ENCODE results near the gene CLDN7.
A peak's percentile ranks its signal among the peaks of the same experiment; 100 is the strongest.

CLDN7 gene

DNA sequence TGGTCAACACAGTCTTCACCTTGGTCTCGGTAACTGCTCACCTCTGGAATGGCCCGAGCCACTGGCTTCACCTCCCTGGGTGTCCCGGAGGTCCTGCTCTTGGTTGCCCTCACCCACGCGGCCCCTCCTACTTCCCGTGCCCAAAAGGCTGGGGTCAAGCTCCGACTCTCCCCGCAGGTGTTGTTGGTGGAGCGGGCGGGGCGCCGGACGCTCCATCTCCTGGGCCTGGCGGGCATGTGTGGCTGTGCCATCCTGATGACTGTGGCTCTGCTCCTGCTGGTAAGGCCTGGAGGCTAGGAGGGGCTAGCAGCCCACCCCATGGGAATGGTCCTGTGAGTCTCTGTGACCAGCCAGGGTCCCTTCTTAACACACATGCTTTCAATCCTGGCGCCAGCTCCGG lies 22.6 kb upstream of the CLDN7 start:
- TF ChIP-seq SIN3A (IDR thresholded peaks at IDR 0.05; ENCODE audit: borderline replicate concordance, insufficient read depth, low read length) (no peak), POLR2AphosphoS5 (IDR thresholded peaks at IDR 0.05; ENCODE audit: low read depth, low read length) (no peak), REST (IDR thresholded peaks at IDR 0.05; ENCODE audit: insufficient read depth in 1 of 2, low read depth in 2 of 2, low read length in 2 of 2) (no peak), TAF1 (IDR thresholded peaks at IDR 0.05; ENCODE audit: borderline replicate concordance, insufficient read depth, low read length) (no peak), FOXP2 (optimal IDR thresholded peaks at IDR 0.05; ENCODE audit: borderline replicate concordance, extremely low read depth, extremely low read length, insufficient read depth) (no peak)

GRCh38 chr17:7283471-7284216 lies 21.4 kb upstream of the CLDN7 start:
- TF ChIP-seq POLR2AphosphoS5 (IDR thresholded peaks at IDR 0.05; ENCODE audit: low read depth, low read length), result no peak

DNA sequence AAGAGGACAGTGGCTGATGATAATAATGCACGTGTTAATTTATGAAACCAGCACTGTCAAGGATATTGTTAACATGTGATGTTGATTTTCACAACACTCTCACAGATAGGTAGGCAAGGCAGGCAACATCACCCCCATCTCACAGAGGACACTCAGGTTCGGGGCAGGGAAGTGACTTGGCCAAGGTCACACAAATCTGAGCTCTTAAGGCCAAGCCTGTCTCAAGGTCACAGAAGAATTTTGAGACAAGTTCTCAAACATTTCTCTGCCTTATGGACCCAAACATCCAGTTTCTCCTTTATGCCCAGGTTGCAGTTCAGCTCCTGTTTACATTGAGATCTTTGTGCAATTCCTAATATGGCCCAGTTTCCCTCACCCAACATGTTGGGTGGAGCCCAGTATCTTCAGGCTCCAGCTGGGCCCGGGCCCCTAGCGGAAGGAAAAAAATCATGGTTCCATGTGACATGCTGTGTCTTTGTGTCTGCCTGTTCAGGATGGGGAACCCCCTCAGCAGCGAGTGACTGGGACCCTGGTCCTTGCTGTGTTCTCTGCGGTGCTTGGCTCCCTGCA lies 20.6 kb upstream of the CLDN7 start:
- no peak for TF ChIP-seq REST (IDR thresholded peaks at IDR 0.05; ENCODE audit: insufficient read depth in 1 of 2, low read depth in 2 of 2, low read length in 2 of 2)

- TF ChIP-seq REST (IDR thresholded peaks at IDR 0.05; ENCODE audit: insufficient read depth in 1 of 2, low read depth in 2 of 2, low read length in 2 of 2), result no peak
- no peak for TF ChIP-seq TAF1 (IDR thresholded peaks at IDR 0.05; ENCODE audit: borderline replicate concordance, insufficient read depth, low read length)
- TF ChIP-seq POLR2AphosphoS5 (IDR thresholded peaks at IDR 0.05; ENCODE audit: low read depth, low read length), result no peak
- TF ChIP-seq SIN3A (IDR thresholded peaks at IDR 0.05; ENCODE audit: borderline replicate concordance, insufficient read depth, low read length), result no peak
- TF ChIP-seq FOXP2 (optimal IDR thresholded peaks at IDR 0.05; ENCODE audit: borderline replicate concordance, extremely low read depth, extremely low read length, insufficient read depth), result no peak
Observed at GRCh38 chr17:7281953-7282751, 19.9 kb upstream of the CLDN7 start.

GRCh38 chr17:7281074-7281952 lies 19.0 kb upstream of the CLDN7 start, which contains the start of gene SLC2A4:
Gene SLC2A4, plus strand, starts transcription at chr17:7281718. Its CDS starts 217 bp downstream, at chr17:7281935.
- TF ChIP-seq POLR2AphosphoS5 (IDR thresholded peaks at IDR 0.05; ENCODE audit: low read depth, low read length) (no peak), REST (IDR thresholded peaks at IDR 0.05; ENCODE audit: insufficient read depth in 1 of 2, low read depth in 2 of 2, low read length in 2 of 2) (no peak), SIN3A (IDR thresholded peaks at IDR 0.05; ENCODE audit: borderline replicate concordance, insufficient read depth, low read length) (peak; percentile 96; the same call in 1 of the 2 replicates), TAF1 (IDR thresholded peaks at IDR 0.05; ENCODE audit: borderline replicate concordance, insufficient read depth, low read length) (no peak)

Measured in PFSK-1 (cell line).